Stimulated activated CD8-positive, alpha-beta memory T cell treated with anti-CD3 and anti-CD28 coated beads, Interleukin-12 subunit alpha, Interleukin-12 subunit beta, amount 100 ng/mL, for 1 hour (primary cell): Measurements from ENCODE around the gene ZSWIM7.
"Not testable (repeated sequence)": the region's sequence is repeated elsewhere in the genome, so short reads cannot be mapped to it uniquely, and the experiment has no call there.

Source experiments
- DNase-seq: peaks from one replicate; pipeline ENCODE4 v3.0.0-alpha.2; 2020; ENCODE audit warnings: low read depth

ZSWIM7 gene

GRCh38 chr17:15998031-15998562 is 1.4 kb downstream of the ZSWIM7 start:
- no peak for DNase-seq

GRCh38 chr17:15996322-15996721 is 3.2 kb downstream of the ZSWIM7 start:
- no peak for DNase-seq

GRCh38 chr17:15981646-15982580 is 17.6 kb downstream of the ZSWIM7 start:
- no peak for DNase-seq

GRCh38 chr17:15981208-15981607 is 18.3 kb downstream of the ZSWIM7 start:
- no peak for DNase-seq

- not testable (repeated sequence) for DNase-seq
Measured at GRCh38 chr17:15979013-15979412, 20.5 kb downstream of the ZSWIM7 start.

- no peak for DNase-seq
Measured at GRCh38 chr17:15978606-15979005, 20.9 kb downstream of the ZSWIM7 start.

GRCh38 chr17:15977894-15978293 is 21.6 kb downstream of the ZSWIM7 start:
- no peak for DNase-seq

- DNase-seq = no peak
Measured at GRCh38 chr17:15973834-15974233, 25.7 kb downstream of the ZSWIM7 start.

GRCh38 chr17:15973016-15973415 is 26.5 kb downstream of the ZSWIM7 start:
- no peak for DNase-seq

- no peak for DNase-seq
Measured at GRCh38 chr17:15972497-15972951, 27.0 kb downstream of the ZSWIM7 start.

- no peak for DNase-seq
Measured at GRCh38 chr17:15971882-15972281, 27.6 kb downstream of the ZSWIM7 start.

GRCh38 chr17:15971098-15971678 is 28.3 kb downstream of the ZSWIM7 start:
- no peak for DNase-seq

GRCh38 chr17:15970500-15970899 is 29.0 kb downstream of the ZSWIM7 start:
- DNase-seq = no peak

GRCh38 chr17:15969463-15969862 is 30.0 kb downstream of the ZSWIM7 start:
- no peak for DNase-seq

GRCh38 chr17:15967706-15968399 is 31.7 kb downstream of the ZSWIM7 start:
- DNase-seq = no peak

- no peak for DNase-seq
Measured at GRCh38 chr17:15966879-15967248, 32.6 kb downstream of the ZSWIM7 start.

GRCh38 chr17:15966183-15966878 is 33.2 kb downstream of the ZSWIM7 start:
- DNase-seq = no peak

- DNase-seq = no peak
Measured at GRCh38 chr17:15965528-15965927, 34.0 kb downstream of the ZSWIM7 start.

- DNase-seq = no peak
Measured at GRCh38 chr17:15963670-15964110, 35.8 kb downstream of the ZSWIM7 start.

- no peak for DNase-seq
Measured at GRCh38 chr17:15958484-15958854, 41.0 kb downstream of the ZSWIM7 start.

GRCh38 chr17:15957608-15958307 is 41.7 kb downstream of the ZSWIM7 start:
- no peak for DNase-seq
